HepG2 (cell line): Measurements from ENCODE around the gene HDLBP. TPM values are rescaled to one million over a fixed set of nuclear protein-coding genes. Genes with fewer than 3 reads are reported as not detected.

Experiments
- ATAC-seq: fragments of 200-7000 bp; cut with Tn5 transposase; 3 replicates; pipeline ENCODE4 v1.9.1; 2020; ENCODE audit warnings: mild to moderate bottlenecking, moderate library complexity
- BruUV-seq: library from RNA; stranded (reverse); fragments of 400-500 nt; replicated peaks from 2 replicates; lab custom pipeline; 2021; lab: Mats Ljungman, UMichigan
- CTCF ChIA-PET: fragments of 300-600 bp; formaldehyde crosslinking; extraction: SDS; loops from one replicate; lab custom pipeline; 2021; ENCODE audit warnings: low total read pairs, inconsistent platforms, low intra/inter-chr PET ratio; lab: Yijun Ruan, JAX
- POLR2A ChIA-PET: fragments of 350-600 bp; sonication (Branson Sonifier 250); formaldehyde crosslinking; loops from one replicate; lab custom pipeline; 2020; ENCODE audit warnings: antibody characterized with exemption, inconsistent platforms; lab: Yijun Ruan, JAX
- DNase-seq: peaks from one replicate; pipeline ENCODE4 v3.0.0-alpha.2; 2015; ENCODE audit warnings: low spot score
- FAIRE-seq: peaks from 3 replicates; lab custom pipeline; 2011; peaks lifted over from hg19 to GRCh38; lab: Jason Lieb, UNC
- H2AFZ ChIP-seq: one replicate; pipeline ENCODE4 v1.6.1; 2011; ENCODE audit warnings: low read length, inconsistent platforms
- H3K27ac ChIP-seq: fragments of 300-600 bp; 3 replicates; pipeline ENCODE4 v1.8.0; 2011; ENCODE audit warnings: mixed run types, mild to moderate bottlenecking, mixed read lengths, low read length, inconsistent platforms; ENCODE audit not compliant: insufficient read depth; ENCODE audit errors: extremely low read length
- H3K27me3 ChIP-seq, 2 experiments: fragments of 200-600 bp in 1 of 2; 2 replicates in 1 of 2; 3 replicates in 1 of 2; pipeline versions ENCODE4 v1.6.0 to v1.8.0; 2011; ENCODE audit warnings: low read length in 2 of 2, mild to moderate bottlenecking in 2 of 2, moderate library complexity in 2 of 2, inconsistent platforms in 1 of 2; ENCODE audit not compliant: insufficient read depth in 2 of 2, control insufficient read depth in 1 of 2
- H3K36me3 ChIP-seq, 2 experiments: fragments of 200-600 bp in 1 of 2; replicated peaks in 1 of 2; 2 replicates in 1 of 2; 3 replicates in 1 of 2; pipeline versions ENCODE4 v1.5.1 to v1.8.0; 2011; ENCODE audit warnings: low read length in 2 of 2, inconsistent platforms in 1 of 2; ENCODE audit not compliant: insufficient read depth in 2 of 2, control insufficient read depth in 1 of 2
- H3K4me1 ChIP-seq: 2 replicates; pipeline ENCODE4 v1.5.1; 2012; ENCODE audit warnings: low read length, inconsistent platforms; ENCODE audit not compliant: insufficient read depth
- H3K4me2 ChIP-seq: 2 replicates; pipeline ENCODE4 v1.6.0; 2011; ENCODE audit warnings: low read depth, low read length, inconsistent platforms
- H3K4me3 ChIP-seq, 3 experiments: fragments of 200-600 bp in 1 of 3; sonication (generic), shearing (Covaris generic) in 1 of 3; replicated peaks in 1 of 3; 2 replicates each; pipeline ENCODE4 v1.5.1; 2011 to 2016; ENCODE audit warnings: low read length in 3 of 3, inconsistent platforms in 2 of 3, low read depth in 2 of 3, mild to moderate bottlenecking in 2 of 3, control low read depth in 1 of 3, mixed read lengths in 1 of 3; ENCODE audit not compliant: insufficient read depth in 1 of 3
- H3K79me2 ChIP-seq: one replicate; pipeline ENCODE4 v1.6.1; 2011; ENCODE audit warnings: low read length, inconsistent platforms; ENCODE audit not compliant: insufficient read depth
- H3K9ac ChIP-seq: 2 replicates; pipeline ENCODE4 v1.6.0; 2011; ENCODE audit warnings: mild to moderate bottlenecking, low read depth, low read length, inconsistent platforms; ENCODE audit not compliant: insufficient read depth
- H3K9me3 ChIP-seq: 2 replicates; pipeline ENCODE4 v1.5.1; 2012; ENCODE audit warnings: mild to moderate bottlenecking, low read length
- H4K20me1 ChIP-seq: 2 replicates; pipeline ENCODE4 v1.6.0; 2011; ENCODE audit warnings: inconsistent platforms, mild to moderate bottlenecking, low read length, moderate library complexity; ENCODE audit not compliant: insufficient read depth
- ATF2 ChIP-seq: sonication (generic); formaldehyde crosslinking; IDR thresholded peaks from 2 replicates; pipeline ENCODE4 v1.4.0; 2020; ENCODE audit warnings: missing genetic modification reagents
- ESRRA ChIP-seq: sonication (generic); formaldehyde crosslinking; IDR thresholded peaks from 2 replicates; pipeline ENCODE4 v1.5.1; 2020; ENCODE audit warnings: mild to moderate bottlenecking, low read depth, missing genetic modification reagents
- GMEB2 ChIP-seq: IDR thresholded peaks from 2 replicates; pipeline ENCODE4 v1.6.1; 2016; ENCODE audit warnings: missing biosample characterization, missing genetic modification reagents, low read depth
- HNF4A ChIP-seq: sonication (generic); formaldehyde crosslinking; IDR thresholded peaks from 2 replicates; pipeline ENCODE4 v1.4.0; 2020; ENCODE audit warnings: missing genetic modification reagents
- HNF4G ChIP-seq, 2 experiments: sonication (generic) in 1 of 2; formaldehyde crosslinking in 1 of 2; IDR thresholded peaks; 2 replicates each; pipeline versions ENCODE4 v1.4.0 to v1.6.1; 2011 to 2020; ENCODE audit warnings: borderline replicate concordance in 2 of 2, low read depth in 2 of 2, mild to moderate bottlenecking in 2 of 2, low read length in 1 of 2, missing genetic modification reagents in 1 of 2, moderate library complexity in 1 of 2
- KDM6A ChIP-seq: IDR thresholded peaks from 2 replicates; pipeline ENCODE4 v1.6.1; 2016; ENCODE audit warnings: low read depth
- LBX2 ChIP-seq: sonication (generic); formaldehyde crosslinking; IDR thresholded peaks from 2 replicates; pipeline ENCODE4 v1.5.0; 2020; ENCODE audit warnings: missing genetic modification reagents, mild to moderate bottlenecking, borderline replicate concordance
- MTA1 ChIP-seq: sonication (generic); formaldehyde crosslinking; IDR thresholded peaks from 2 replicates; pipeline ENCODE4 v1.4.0; 2020; ENCODE audit warnings: missing genetic modification reagents, mild to moderate bottlenecking, borderline replicate concordance
- NR2C2 ChIP-seq: sonication (generic); formaldehyde crosslinking; IDR thresholded peaks from 2 replicates; pipeline ENCODE4 v1.4.0; 2020; ENCODE audit warnings: missing genetic modification reagents, mild to moderate bottlenecking, moderate library complexity, borderline replicate concordance
- TFDP1 ChIP-seq: IDR thresholded peaks from 2 replicates; pipeline ENCODE4 v1.6.1; 2016; ENCODE audit warnings: missing compliant biosample characterization, missing genetic modification reagents, borderline replicate concordance
- ZBTB14 ChIP-seq: sonication (generic); formaldehyde crosslinking; IDR thresholded peaks from 2 replicates; pipeline ENCODE4 v1.4.0; 2020; ENCODE audit warnings: missing genetic modification reagents
- ZMYM2 ChIP-seq: sonication (generic); formaldehyde crosslinking; IDR thresholded peaks from 2 replicates; pipeline ENCODE4 v1.8.0; 2022; ENCODE audit warnings: mild to moderate bottlenecking, missing genetic modification reagents
- ZNF10 ChIP-seq: sonication (generic); formaldehyde crosslinking; IDR thresholded peaks from 2 replicates; pipeline ENCODE4 v1.4.0; 2020; ENCODE audit warnings: mild to moderate bottlenecking, low read depth, missing genetic modification reagents, borderline replicate concordance
- ZNF207 ChIP-seq: fragments of 450-650 bp; IDR thresholded peaks from 2 replicates; pipeline ENCODE4 v1.6.1; 2016; ENCODE audit warnings: antibody characterized with exemption, borderline replicate concordance
- ZNF3 ChIP-seq: IDR thresholded peaks from 2 replicates; pipeline ENCODE4 v1.7.0; 2017; ENCODE audit warnings: inconsistent platforms
- ZNF530 ChIP-seq: sonication (generic); formaldehyde crosslinking; IDR thresholded peaks from 2 replicates; pipeline ENCODE4 v1.5.0; 2020; ENCODE audit warnings: low read depth, mild to moderate bottlenecking, missing genetic modification reagents
- ZNF552 ChIP-seq: sonication (generic); formaldehyde crosslinking; IDR thresholded peaks from 2 replicates; pipeline ENCODE4 v1.9.0; 2022; ENCODE audit warnings: missing genetic modification reagents, mild to moderate bottlenecking, borderline replicate concordance
- ZNF614 ChIP-seq: IDR thresholded peaks from 2 replicates; pipeline ENCODE4 v1.6.1; 2018; ENCODE audit warnings: missing biosample characterization, missing genetic modification reagents, inconsistent platforms, borderline replicate concordance
- ZNF713 ChIP-seq: sonication (generic); formaldehyde crosslinking; IDR thresholded peaks from 2 replicates; pipeline ENCODE4 v1.4.0; 2020; ENCODE audit warnings: mild to moderate bottlenecking, missing genetic modification reagents
- WGBS: methylation state at CpG from one replicate; pipeline ENCODE4 v1.1.6; 2017; ENCODE audit warnings: low lambda C conversion rate; 5-methylcytosine and 5-hydroxymethylcytosine counted together
- in situ Hi-C: cut with HindIII; loops from 2 replicates; pipeline ENCODE4 v1.10.0; 2017; ENCODE audit warnings: low pct_unique_long_range_greater_than_20kb; ENCODE audit not compliant: extremely low pct_ligation_motif_present
- intact Hi-C: fragments of 100-400 bp; cut with micrococcal nuclease; formaldehyde crosslinking; loops from one replicate; pipeline ENCODE4 v1.10.0; 2022; ENCODE audit not compliant: unreplicated experiment
- polyA plus RNA-seq, 8 experiments: library from polyadenylated mRNA; depleted of rRNA in 3 of 8; stranded (reverse) in 7 of 8; unstranded in 1 of 8; fragments of >200 nt; fragmentation: Illumina TruSeq in 4 of 8; extraction: Trizol in 4 of 8; gene quantifications; 2 replicates each; pipeline versions ENCODE4 v1.2.1 to v1.2.3, GENCODE V29; 2011 to 2016; ENCODE audit warnings: low read depth in 4 of 8, missing spikeins in 1 of 8, mixed read lengths in 1 of 8; ENCODE audit not compliant: insufficient read depth in 1 of 8
- total RNA-seq, 5 experiments: library from RNA; depleted of rRNA; stranded (reverse); fragments of >200 nt; fragmentation: Illumina TruSeq; extraction: Trizol; gene quantifications; 2 replicates each; pipeline ENCODE4 v1.2.3, GENCODE V29; 2016; ENCODE audit warnings: low read depth in 1 of 5

The HDLBP gene
- total and polyA plus RNA-seq, 2 of the 13 experiments (the other 11 are each of a cell fraction or from before 2014, with no cell fraction given): 464 to 707 TPM

GRCh38 chr2:241302083-241302482 lies 13.4 kb downstream of the HDLBP start:
- intact Hi-C loops: loop anchor here (5.0 kb wide), 1 partner anchor 290 kb away; no protein-coding TSS in a partner anchor
- Histone ChIP-seq H3K27me3 (no peaks in the 10 kb centered on the region), H2AFZ (no peak overlapping the region), H3K4me1 (peaks cover 56% of the 10 kb centered on the region), H3K4me2 (peak overlapping the region; percentile 45; the same call in 1 of the 2 replicates), H3K36me3 (peaks cover 3 to 5% of the 10 kb centered on the region in 2 experiments; a peak in 2 of 5 replicates), H3K79me2 (peaks cover 93% of the 10 kb centered on the region), H3K9ac (0 out of 2 replicates have a peak overlapping the region, but pooled peaks have one; percentile 6), H3K27ac (peak overlapping the region; percentile 43), H4K20me1 (peaks cover 39% of the 10 kb centered on the region), H3K4me3 (no peak overlapping the region), H3K9me3 (no peaks in the 10 kb centered on the region)
- no TSS peak for BruUV-seq
- in situ Hi-C loops: no loop called here
- DNase-seq: no peak
- WGBS: 57% methylated on average over 3 of the region's 3 CpGs
- POLR2A ChIA-PET: interaction anchor here (1.2 to 4.8 kb wide), 3 partner anchors 9 to 48 kb away, joined by 5 to 34 read pairs (median 10); partner anchors contain the start of genes HDLBP and SEPTIN2
- FAIRE-seq: peak; percentile 36
- CTCF ChIA-PET: no interaction called here
- peak; percentile 64 for ATAC-seq
- 0 out of 2 replicates have a peak, but pooled peaks have one; percentile 14 for TF ChIP-seq ESRRA
- TF ChIP-seq HNF4A: peak; percentile 87
- no peak for TF ChIP-seq ZNF10 (CRISPR knock-in tag)
- TF ChIP-seq ATF2 (CRISPR knock-in tag): no peak
- TF ChIP-seq KDM6A (CRISPR knock-in tag): no peak
- TF ChIP-seq ZNF614 (CRISPR knock-in tag): no peak
- TF ChIP-seq ZNF713 (CRISPR knock-in tag): no peak
- no peak for TF ChIP-seq ZBTB14 (CRISPR knock-in tag)
- TF ChIP-seq MTA1 (CRISPR knock-in tag): no peak
- no peak for TF ChIP-seq ZNF3 (CRISPR knock-in tag)
- TF ChIP-seq ZNF530 (CRISPR knock-in tag): no peak
- TF ChIP-seq GMEB2 (CRISPR knock-in tag): no peak
- TF ChIP-seq ZNF207: no peak
- TF ChIP-seq TFDP1 (CRISPR knock-in tag): no peak
- peak; percentile 47; the same call in 1 of the 2 replicates for TF ChIP-seq HNF4G (IDR thresholded peaks at IDR 0.05; ENCODE audit: borderline replicate concordance, low read depth, low read length)
- no peak for TF ChIP-seq HNF4G (CRISPR knock-in tag; IDR thresholded peaks at IDR 0.05; ENCODE audit: borderline replicate concordance, low read depth)
- TF ChIP-seq ZNF552 (CRISPR knock-in tag): no peak
- no peak for TF ChIP-seq NR2C2 (CRISPR knock-in tag)
- 0 out of 2 replicates have a peak, but pooled peaks have one; percentile 60 for TF ChIP-seq ZMYM2 (CRISPR knock-in tag)
- TF ChIP-seq LBX2: no peak
